HL-60/S4 (cell line): ENCODE data around the gene NEUROG1.
"Not testable (repeated sequence)": the region's sequence is repeated elsewhere in the genome, so short reads cannot be mapped to it uniquely, and the experiment has no call there.

Experiments used
- in situ Hi-C: fragments of 300-500 bp; cut with MboI; formaldehyde crosslinking; loops from 2 replicates; pipeline ENCODE4 v1.14.3; 2022; ENCODE audit warnings: low sequenced_read_pairs

The NEUROG1 gene

DNA sequence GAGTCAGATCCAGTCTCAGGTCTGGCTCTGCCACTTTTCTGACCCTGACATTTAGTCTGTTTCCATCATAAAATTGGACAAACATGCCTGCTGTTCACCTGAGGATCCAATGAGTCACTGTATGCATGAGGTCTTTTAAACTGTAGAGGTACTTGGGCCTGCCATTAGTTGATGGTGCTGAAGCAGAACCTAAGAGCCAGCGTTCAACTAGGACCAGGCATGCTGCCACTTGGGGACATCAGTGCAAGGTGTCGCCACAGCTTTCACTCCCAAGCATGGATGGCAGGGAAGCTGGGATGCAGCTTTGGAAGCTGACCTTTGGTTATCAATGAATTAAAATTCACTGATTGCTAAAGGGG is 37.1 kb downstream of the NEUROG1 start:
- in situ Hi-C loops = no loop called here

GRCh38 chr5:135497971-135498636 is 37.7 kb downstream of the NEUROG1 start:
- in situ Hi-C loops = no loop called here

- in situ Hi-C loops = not testable (repeated sequence)
Measured at GRCh38 chr5:135495531-135495930, 40.2 kb downstream of the NEUROG1 start.

DNA sequence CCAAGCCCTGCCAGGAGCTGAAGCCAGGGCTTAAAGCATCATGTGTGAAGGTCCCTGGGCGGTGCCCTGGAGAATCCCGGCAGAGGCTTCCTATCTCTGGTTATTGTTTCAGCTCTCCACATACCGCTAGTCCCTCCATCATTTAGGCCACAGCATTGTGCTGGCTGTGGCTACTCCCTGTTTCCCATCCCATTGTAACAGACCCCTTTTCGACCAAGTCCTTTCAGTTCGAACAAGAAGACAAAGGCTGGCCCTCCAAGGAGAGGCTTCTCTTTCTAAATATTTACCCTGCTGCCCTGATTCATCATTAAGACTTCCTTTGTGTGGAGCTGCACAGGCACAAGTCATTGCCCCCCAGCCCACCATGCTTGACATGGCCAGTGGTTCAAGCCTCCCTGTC is 41.6 kb downstream of the NEUROG1 start:
- in situ Hi-C loops = no loop called here

GRCh38 chr5:135493406-135494180 is 42.2 kb downstream of the NEUROG1 start:
- in situ Hi-C loops = no loop called here

DNA sequence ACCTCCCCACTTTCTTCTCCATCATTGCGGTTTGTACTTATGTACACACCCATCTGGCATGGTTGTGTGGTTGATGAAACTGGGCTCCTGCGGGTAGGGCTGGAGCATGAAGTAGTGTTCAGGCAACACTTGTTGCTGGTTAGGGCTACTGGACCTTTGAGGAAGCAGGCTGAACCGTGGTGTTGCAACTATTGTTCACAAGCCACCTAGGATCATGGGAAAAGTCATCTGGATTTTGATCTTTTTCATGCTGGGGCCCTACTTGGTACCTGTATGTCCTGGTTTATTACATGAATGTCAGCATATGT is 43.5 kb downstream of the NEUROG1 start:
- in situ Hi-C loops = no loop called here

DNA sequence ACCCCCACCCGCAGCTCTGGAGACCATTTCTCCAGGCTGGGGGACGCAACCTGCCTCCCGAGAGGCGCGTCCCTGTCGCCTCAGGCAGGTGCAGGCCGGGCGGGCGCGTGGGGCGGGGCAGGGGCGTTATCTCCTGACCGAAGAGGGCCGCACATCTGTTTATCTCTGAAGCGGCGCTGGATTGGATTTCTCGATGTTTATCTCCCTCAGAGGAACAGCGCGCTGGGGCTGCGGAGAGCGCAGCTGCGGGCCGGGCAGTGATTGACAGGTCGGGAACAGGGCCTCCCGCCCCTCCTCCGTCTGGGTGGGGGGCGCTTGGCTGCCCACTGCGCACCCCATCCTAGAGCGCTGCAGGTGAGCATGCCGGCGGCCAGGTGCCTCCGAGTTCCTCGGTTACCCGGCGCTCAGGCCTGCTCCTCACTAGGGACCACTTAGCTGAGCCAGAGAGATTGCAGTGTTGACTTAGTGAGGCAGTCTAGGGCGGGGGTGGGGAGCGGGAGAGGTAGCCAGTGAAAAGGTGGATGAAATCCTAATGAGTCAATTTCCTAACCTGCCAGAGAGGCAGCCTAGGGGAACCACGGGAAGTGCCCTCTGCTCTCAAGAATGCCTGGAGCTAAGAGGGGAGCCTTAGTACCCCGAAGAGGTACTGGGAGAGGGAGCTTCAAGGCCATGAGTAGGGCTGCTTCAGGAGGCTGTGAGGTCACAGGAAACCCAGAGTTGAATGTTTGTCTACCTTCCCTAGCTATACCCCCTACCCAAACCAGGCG is 44.0 kb downstream of the NEUROG1 start:
- in situ Hi-C loops = no loop called here

- in situ Hi-C loops = no loop called here
Measured at GRCh38 chr5:135491038-135491551, 44.7 kb downstream of the NEUROG1 start.

GRCh38 chr5:135490245-135491037 is 45.3 kb downstream of the NEUROG1 start:
- in situ Hi-C loops = no loop called here

DNA sequence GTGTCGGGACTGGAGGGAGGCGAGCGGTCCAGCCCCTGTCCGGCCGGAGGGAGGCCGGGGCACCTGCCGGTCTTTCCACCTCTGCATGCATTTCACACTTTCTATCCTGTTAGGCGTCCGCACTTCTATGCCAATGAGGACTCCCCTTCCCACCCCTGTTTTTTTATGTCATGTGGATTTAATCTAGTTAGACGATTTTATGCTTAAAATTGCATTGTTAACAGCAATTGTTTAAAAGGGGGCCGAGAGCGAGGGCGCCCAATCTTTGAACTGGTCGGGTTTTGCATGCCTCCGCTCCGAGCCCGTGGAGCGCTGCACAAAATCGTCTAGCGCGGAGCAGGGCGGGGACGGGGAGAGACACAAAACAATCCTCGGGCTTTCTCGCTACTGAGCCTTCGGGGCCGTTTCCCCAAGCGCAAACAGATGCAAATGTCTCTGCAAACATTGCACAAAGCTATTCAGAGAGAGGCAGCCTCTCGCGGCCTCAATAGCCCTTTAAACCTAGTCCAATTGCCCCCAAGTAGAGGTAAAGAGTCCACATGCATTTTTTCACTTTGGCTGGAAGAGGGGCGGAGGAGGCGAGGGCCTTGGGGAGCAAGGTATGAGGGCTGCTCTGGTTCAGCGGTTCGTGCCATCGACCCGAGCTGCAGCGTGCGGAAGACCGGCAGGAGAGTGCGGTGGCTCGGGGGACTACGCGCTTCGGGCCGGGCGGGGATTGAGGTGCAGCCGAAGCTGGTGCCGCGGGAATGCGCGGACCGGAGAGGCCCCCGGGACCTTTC is 46.1 kb downstream of the NEUROG1 start:
- in situ Hi-C loops = no loop called here

- in situ Hi-C loops = no loop called here
Measured at GRCh38 chr5:135488727-135489465, 46.9 kb downstream of the NEUROG1 start.

- in situ Hi-C loops = no loop called here
Measured at GRCh38 chr5:135487839-135488514, 47.8 kb downstream of the NEUROG1 start.

GRCh38 chr5:135487037-135487395 is 48.7 kb downstream of the NEUROG1 start:
- in situ Hi-C loops = no loop called here

- in situ Hi-C loops = no loop called here
Measured at GRCh38 chr5:135486131-135487036, 49.4 kb downstream of the NEUROG1 start.

DNA sequence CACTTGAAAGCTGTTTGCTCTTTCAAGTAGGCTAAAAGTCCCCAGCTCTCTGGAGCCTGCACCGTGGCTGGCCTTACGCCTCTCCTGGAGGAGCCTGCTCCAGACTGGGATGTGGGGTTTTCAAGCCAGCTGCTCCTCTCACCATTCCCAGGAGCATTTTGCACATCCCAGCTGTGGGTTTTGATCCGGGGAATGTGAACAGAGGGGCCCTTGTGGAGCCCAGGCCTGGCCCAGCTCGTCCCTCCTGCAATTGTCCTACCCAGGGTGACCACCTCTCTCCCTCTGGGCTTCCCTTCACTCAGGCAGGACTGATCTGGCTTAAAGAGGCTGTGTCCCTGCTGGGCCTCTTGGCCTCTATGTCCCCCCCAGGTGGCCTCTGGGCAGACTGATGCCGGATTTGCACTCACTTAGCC is 51.1 kb downstream of the NEUROG1 start:
- in situ Hi-C loops = no loop called here
